GM19023 (cell line): Measurements from ENCODE around the gene SLC6A11.

Experiments used
- ATAC-seq: cut with Tn5 transposase; IDR thresholded peaks from one replicate; pipeline ENCODE4 v1.9.1; 2021; ENCODE audit warnings: mild to moderate bottlenecking, moderate library complexity; ENCODE audit not compliant: unreplicated experiment

SLC6A11 gene

DNA sequence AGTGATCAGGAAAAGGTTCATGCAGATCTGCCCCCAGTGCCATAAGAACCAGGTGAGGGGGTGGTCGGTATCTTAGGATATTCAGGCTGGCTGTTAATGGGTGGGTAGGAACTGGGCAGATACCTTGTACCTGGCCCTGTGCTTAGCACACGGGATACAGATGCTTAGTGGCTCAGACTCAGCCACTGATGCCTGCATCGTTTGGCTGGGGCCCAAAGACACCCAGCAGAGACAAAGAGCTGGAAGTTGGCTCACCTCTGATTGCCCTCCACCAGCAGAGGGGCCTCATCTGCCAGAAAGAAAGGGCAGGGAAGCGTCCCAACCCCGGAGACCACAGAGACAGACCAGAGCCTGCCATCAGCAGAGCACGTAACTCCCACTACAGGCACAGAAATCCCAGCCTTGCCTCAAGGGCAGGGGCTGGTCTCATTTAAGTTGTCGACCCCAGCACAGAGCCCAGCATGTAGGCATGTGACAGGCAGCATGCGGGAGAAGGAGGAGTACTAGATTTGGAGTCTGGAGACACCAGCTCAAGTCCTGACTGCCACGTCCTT, 112.5 kb downstream of the SLC6A11 start:
- no peak for ATAC-seq

DNA sequence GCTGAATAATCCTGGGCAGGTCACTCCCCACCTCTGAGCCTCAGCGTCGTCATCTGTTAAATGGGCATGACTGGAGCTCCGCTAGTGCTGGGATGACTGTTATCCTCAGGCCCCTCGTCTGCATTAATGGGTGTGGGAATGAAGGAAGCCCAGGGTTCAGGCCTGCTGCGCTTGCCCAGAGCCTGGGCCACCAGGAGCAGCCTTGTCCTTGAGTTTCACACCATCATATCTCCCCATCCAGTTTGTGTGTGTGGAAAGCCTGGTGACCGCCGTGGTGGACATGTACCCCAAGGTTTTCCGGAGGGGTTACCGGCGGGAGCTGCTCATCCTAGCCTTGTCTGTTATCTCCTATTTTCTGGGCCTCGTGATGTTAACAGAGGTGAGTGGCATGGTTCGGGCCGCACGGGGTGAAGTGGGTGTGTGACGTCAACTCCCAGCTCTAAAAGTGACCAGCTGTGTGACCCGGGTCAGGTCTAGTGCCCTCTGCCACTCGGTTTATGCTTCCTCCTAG, 113.0 kb downstream of the SLC6A11 start:
- ATAC-seq: no peak

DNA sequence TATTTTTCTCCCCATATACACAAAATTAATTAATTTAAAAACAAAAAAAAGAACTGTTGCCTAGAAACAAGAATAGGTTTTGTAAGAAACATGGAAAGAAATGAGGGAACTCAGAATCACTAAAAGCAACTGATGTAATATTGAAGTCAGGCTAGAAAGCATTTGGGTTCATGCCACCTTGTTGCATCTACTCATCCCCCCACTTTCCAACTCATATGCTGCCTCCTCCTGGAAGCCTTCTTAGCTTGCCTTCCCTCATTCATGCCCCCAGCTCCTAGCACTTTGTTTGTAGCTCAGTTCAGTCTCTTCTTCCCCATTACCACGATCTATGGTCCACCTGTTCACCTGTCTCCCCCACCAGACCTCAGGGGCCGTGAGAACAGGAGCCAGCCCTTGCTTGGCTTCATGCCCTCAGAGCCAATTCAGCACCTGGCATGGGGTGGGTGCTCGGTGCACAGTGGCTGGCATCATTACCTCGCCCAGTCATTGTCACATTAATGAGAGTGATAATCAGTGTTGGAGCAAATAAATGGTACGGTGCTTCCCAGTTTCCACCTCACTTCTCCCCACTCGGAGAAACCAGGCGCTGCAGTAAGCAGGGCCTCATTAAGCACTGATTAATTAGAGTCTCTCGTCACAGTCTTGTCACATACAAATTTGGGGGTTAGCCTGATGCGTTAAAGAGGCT, 114.1 kb downstream of the SLC6A11 start:
- ATAC-seq: no peak

DNA sequence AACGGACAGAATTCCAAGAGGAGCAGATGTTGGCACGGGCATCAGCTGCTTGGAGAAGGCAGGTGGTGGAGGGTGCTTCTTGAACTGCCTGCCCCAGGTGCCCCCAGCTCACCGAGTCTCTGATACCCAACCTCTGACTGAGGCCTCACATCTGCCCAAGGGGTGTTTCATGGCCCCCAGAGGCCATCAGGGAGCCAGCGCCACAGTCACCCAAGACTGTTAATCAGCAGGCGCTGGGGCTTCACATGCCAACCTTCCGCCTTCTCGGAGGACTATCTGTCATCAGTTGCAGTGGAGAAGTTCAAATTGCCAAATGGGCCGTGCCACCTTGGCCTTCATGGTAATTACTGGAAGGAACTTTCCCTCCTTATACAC, 114.6 kb downstream of the SLC6A11 start:
- no peak for ATAC-seq

DNA sequence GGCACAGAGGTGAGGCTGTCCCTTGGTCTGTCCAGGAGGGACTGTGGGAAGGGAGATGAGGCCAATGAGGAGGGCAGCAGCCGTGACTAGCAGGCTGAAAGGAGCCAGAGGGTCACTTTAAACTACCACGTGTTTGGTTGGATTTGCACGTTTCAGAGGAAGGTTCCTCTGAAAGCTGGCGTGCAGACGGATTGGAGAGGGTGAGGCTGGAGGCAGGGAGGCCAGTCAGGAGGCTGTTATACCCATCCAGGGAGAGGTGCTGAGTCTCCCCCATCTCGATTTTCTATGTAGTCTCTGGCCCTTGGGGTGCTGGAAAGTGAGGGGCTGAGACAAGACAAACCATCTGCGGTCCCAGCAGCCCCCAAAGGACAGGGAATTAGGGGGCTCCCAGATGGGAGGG, 116.6 kb downstream of the SLC6A11 start:
- no peak for ATAC-seq

DNA sequence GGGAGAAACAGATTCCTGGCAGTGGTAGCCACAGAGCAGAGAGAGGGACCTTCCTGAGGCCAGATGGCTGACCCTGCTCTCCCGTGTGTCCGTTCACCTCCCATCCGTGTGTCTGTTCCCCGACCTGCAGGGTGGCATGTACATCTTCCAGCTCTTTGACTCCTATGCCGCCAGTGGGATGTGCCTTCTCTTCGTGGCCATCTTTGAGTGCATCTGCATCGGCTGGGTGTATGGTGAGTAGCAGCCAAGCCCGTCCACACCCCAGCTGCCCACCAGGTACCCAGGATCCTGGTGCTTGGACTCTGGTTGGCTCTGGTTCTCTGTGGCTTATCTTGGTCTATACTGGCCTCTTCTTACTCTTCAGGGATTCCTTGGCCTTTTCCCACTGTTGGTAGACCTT, 117.0 kb downstream of the SLC6A11 start:
- no peak for ATAC-seq

DNA sequence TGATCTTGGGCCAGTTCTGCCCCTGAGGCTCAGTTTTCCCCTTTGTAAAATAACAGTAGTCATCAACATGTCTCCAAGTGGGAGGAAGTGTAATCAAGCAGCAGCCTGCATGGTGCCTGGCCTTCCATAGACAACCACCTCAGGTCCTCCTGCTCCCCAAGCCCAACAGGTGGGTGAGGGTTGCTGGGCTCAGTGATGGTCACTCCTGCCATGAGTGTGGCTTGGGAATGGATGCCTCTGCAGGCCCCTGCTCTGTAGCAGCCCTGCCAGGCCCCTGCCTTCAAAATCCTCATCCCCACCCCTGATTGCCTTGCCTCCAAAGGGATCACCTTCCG, 117.4 kb downstream of the SLC6A11 start:
- ATAC-seq: no peak

DNA sequence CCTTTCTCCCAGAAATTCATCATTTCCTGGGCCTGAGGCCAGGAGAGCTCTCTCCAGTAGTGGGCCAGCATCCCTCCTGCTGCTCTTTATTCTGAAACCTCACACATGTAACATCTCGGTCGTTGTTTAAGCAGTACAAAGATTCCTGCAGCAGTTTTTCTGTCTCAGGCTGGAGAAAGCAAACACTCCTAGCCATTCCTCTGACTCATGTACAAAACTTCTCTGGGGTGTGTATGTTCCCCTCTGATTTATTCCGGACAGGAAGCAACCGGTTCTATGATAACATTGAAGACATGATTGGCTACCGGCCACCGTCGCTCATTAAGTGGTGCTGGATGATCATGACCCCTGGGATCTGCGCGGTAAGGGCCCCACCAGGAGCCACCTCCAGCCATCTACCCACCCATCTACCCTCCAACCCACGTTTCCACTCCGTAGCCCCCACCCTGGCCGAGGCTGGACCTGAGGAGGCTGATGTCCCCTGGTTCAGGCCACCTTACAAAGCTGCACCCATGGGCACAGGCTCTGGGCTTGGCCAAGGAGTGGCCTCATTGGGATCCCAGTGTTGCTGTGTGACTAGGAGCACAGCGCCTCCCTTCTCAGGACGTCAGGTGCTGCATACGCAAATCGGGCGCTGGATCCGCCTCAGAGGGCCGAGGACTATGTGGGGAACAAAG, 117.9 kb downstream of the SLC6A11 start:
- ATAC-seq: no peak

DNA sequence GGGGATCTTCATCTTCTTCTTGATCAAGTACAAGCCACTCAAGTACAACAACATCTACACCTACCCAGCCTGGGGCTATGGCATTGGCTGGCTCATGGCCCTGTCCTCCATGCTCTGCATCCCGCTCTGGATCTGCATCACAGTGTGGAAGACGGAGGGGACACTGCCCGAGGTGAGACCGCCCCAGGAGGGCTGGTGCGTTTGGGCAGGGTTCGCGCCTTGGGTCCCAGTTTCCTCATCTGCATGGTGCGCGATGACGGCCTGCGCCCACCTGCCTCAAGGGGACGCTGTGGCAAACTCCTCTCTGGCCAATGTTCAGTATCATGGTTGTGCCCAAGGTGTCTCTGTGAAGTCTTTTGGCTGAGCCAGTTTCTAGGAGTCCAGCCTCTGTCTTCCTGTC, 119.0 kb downstream of the SLC6A11 start:
- no peak for ATAC-seq

DNA sequence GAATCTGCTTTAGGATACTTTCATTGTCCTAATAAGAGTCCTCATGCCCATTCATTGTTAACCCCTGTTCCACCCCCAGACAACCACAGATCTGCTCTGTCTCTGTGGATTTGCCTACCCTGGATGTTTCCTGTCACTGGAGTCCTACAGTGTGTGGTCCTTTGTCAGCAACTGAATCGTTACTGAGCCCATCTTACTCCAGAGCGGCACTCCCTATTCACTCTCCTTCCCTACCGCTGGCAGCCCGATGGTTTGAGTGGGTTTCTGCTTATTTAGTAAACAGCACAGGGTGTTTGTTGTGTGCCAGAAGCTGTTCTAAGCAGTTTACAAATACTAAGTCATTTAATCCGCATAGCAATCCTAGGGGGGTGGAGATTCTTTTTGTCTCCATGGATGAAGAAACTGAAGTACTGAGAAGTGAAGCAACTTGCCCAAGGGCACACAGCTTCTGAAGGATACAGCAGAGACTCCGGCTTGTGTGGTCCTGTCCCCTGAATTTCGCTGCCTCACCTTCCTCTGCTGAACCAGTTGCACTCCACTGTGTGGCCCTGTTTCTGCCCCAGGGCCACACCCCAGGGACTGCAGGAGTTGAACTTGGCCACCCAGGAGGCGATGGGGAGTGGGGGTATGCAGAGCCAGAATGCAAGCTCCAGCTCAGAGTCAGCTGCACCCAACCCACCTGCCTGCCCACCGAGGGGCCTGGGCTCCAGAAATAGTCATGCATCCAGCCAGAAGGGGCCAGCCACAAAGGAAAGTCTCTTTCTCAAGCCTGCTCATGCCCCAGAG, 120.0 kb downstream of the SLC6A11 start:
- no peak for ATAC-seq

DNA sequence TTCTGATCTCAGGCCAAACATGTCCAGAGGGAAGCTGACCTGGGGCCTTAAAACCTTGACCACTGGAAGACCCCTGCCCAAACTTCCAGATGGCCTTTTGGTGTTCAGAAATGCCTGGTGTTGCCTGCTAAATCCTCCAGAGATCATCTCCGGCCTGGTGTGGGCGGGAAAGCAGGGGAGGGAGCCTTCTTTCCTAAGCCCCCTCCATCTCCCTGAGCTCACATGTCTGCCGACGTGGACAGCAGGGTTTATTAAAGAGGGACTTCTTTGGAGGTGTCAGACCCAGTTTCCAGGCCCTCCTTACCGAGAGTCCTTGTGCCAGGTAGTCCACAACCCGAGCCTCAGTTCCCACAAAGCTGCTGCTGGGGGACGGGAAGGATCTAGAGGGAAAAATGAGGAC, 120.7 kb downstream of the SLC6A11 start:
- no peak for ATAC-seq

DNA sequence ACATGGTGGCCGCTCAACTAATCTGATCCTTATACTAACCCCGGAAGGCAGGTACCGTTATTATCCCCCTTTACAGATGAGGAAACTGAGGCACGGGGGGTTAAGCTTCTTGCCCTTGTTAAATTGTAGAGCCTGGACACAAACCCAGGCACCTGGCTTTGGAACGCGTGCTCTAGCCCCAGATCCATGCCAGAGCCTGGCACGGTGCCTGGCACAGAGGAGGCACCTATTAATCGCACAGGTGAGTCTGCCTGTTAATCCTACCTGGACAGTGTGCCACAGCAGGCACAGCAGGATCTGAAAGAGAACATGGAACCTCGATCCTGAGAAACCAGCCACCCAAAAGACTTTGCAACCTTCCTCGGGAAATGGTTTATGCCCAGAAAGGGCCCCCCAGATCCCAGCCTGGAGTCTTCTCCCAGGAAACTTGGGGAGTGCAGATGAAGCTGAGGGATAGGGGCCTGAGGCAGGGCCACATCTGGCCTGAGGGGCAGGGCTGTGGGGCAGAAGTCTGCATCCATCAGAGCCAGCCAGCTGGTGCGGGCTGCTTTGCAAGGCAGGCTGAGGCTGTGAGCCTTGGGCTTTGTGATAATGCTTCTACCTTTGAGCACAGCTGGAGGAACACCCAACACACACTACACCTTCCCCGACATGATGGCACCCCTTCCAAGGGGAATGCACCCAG, 121.3 kb downstream of the SLC6A11 start:
- ATAC-seq: no peak

DNA sequence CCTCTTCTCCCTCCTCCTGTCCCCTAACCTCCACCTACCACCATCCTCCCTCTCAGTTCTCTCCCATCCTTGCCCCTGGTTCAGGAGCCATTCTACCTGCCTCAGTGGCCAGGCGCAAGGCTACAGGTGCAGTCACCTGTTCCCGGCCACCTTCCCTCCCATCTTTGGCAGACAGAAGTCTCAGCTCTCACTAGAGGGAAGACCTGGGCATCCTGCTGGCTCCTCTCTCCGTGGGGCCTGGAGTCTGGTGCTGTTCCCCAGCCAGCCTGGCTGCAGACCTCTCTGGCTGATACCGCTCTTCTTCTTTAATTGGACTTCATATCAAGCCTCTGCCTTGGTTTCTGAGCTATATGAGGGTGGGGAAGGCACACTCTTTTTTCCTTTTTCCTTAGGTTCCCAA, 123.5 kb downstream of the SLC6A11 start:
- ATAC-seq: no peak

DNA sequence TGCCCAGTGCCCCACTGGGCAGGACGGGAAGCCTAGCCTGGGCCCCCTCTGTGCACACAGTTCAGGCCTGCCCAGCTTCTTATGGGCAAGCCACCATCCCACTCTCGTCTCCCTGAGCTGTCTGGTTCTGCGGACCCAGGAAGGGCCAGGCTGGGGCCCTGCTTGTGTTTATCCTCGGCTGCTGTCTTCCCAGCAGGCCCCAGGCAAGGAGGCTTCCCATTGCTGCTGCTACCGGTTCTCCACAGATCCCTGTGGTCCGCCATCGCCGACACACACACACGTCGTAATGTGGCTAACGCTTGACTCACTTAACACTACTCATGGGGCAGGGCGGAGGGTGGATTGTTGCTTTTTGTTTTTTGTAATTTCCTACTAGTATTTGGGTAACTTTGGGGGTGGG, 124.1 kb downstream of the SLC6A11 start:
- ATAC-seq: no peak

DNA sequence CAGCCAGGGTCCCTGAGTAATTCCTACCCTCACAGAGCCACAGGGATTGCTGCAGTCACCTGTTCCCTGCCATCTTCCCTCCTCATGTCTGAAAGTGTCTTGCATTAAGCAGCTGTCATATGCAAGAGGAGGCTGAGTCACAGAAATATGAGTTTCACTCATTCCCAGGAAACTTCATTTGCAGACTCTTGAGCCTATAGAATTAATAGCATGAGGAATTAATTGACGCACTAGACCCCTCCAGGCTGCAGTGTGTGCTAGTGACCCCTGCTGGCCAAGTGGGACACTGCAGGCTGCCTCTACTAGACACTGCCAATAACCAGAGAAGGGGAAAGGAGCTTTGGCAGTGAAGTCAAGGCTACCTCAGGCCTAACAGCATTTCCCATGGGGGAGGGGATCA, 125.9 kb downstream of the SLC6A11 start:
- no peak for ATAC-seq

DNA sequence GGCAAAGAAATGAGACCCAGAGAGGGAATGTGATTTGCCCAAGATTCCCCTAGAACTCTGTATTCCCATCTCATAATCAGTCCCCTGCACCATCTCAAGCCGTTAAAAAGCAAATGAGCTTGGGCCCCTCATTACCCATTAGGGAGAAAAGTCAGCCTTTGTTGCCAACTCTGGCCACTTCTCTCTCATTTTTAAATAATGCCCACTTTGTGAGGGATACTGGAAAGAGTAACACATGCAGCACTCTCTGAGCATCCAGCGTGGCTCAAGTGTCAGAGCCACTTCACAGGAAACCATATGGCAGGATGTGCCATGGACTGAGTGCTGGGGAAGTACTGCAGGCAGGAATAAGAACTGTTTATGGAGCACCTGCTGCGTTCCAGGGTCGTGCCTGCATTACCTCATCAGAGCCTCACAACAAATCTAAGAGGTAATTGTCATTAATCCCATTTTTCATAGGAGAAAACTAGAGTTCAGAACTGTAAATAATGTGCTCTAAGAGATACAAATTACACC, 126.7 kb downstream of the SLC6A11 start:
- no peak for ATAC-seq

DNA sequence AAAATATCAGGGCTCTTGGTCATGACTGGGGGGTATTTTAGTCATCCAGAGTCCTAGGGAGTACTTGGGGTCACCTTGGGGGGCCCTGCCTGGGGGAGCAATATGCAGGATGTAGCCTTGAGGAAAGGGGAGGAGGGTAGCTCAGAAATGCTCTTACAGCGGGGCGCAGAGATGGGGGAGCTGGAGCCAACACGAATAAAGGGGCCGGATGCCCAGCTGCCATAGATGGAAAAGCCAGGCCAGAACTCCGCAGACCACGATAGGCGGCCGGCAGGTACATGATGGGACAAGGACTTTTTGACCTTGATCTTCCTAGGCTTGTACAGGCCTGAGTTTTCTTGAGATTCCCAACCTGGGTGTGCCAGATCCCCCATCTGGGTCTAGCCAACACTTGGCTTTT, 128.8 kb downstream of the SLC6A11 start:
- no peak for ATAC-seq

DNA sequence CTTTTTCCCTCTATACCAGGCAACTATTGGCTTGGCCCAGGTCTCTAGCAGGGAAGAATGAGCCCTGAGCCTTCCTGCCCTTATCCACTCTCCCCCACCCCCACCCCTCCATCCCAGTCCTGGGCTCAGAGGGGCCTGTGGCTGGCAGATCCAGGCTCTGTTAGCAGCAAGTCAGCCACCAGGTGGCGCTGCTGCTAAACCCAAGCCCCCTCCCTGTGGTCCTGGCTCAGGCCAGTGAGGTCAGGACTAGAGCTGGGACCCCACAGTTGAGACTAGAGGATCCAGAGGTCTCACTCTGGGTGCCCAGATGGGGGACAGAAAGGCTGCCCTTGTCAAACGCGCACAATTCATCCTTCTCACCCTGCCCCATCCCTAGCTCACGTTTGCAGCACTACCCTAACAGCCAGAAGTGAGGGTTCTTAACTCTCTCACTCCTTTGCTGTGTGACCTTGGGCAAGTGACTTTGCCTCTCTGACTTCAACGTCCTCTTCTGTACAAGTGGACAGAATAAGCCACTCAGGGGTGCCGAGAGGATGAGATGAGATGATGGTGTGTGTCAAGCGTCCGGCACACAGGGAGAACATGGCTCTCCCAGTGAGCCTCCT, 129.8 kb downstream of the SLC6A11 start:
- no peak for ATAC-seq

DNA sequence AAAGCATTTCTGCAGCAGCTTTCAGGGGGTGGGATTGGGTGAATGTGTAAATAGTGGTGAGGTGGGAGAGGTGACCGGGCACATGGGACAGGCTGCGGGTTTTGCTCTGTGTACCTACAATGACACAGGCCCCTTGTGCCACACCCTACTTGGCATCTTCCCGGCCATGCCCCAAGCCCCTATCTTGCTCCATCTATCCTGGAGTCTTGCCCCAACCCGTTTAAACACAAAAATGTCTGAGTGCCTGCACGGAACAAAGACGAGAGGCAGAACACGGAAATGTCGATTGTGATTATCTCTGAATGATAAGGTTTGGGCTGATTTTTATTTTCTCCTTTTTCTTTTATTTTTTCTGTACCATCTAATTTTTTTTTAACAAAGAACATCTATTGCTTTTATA, 130.5 kb downstream of the SLC6A11 start:
- ATAC-seq: no peak

DNA sequence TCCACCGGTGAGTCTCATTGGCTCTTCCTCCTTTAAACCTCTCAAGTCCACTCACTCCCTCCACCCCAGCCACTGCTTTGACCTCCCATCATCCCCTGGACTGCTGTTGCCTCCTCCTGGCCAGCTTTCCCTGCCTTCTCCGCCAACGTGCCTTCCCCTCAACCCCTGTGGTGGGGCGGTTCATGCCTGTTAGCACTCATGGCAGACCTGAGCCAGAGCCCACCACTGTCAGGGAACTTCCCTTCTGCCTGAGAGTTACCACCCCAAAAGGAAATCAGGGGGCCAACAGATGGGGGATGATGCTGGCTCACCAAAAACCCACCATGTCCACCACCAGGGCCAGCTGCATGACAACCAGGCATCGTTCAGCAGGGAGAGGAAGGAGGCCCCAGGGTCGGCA, 132.3 kb downstream of the SLC6A11 start:
- ATAC-seq: no peak

DNA sequence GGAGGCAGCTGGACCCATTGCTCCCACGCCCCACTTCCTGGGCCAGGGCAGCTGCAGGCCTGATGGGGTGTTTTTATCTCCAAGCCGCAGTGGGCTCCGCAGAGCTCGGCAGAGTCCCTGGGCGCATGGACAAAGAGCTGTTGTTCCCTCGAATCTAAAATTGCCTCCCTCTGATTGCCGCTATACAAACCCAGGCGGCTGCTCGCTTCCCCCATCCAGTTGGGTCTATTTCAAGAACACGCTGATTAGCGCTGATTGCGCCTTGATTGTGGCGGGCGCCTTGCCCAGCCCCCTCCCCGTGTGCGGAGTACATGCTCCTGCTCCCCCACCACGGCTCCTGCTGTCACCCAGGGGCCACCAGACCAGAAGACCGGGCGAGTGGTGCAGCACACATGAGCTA, 133.2 kb downstream of the SLC6A11 start:
- ATAC-seq: no peak
